H9 (cell line): Measurements from ENCODE around the gene WNT3. TPM values are rescaled to one million over a fixed set of nuclear protein-coding genes. Genes with fewer than 3 reads are reported as not detected.

ENCODE experiments used
- DNase-seq: peaks from one replicate; pipeline ENCODE4 v3.0.0-alpha.2; 2017
- H2AFZ ChIP-seq: one replicate; pipeline ENCODE4 v1.6.1; 2013; ENCODE audit warnings: mild to moderate bottlenecking, low read length, control low read depth, moderate library complexity
- H2AK5ac ChIP-seq: 2 replicates; pipeline ENCODE4 v1.6.1; 2013; ENCODE audit warnings: low read length, control low read depth, mixed read lengths; ENCODE audit not compliant: insufficient read length
- H2BK120ac ChIP-seq: one replicate; pipeline ENCODE4 v1.6.1; 2013; ENCODE audit warnings: low read depth, mild to moderate bottlenecking, low read length, control low read depth, inconsistent platforms; ENCODE audit not compliant: poor library complexity, severe bottlenecking
- H2BK12ac ChIP-seq: 2 replicates; pipeline ENCODE4 v1.6.1; 2013; ENCODE audit warnings: low read length, control low read depth, mixed read lengths, low read depth; ENCODE audit not compliant: insufficient read length
- H2BK15ac ChIP-seq: 2 replicates; pipeline ENCODE4 v1.6.1; 2013; ENCODE audit warnings: low read depth, low read length, control low read depth
- H2BK20ac ChIP-seq: one replicate; pipeline ENCODE4 v1.6.1; 2013; ENCODE audit warnings: low read depth, mild to moderate bottlenecking, low read length, control low read depth, inconsistent platforms; ENCODE audit not compliant: poor library complexity, severe bottlenecking
- H2BK5ac ChIP-seq: 2 replicates; pipeline ENCODE4 v1.6.1; 2013; ENCODE audit warnings: low read length, control low read depth, mixed read lengths; ENCODE audit not compliant: insufficient read length
- H3K14ac ChIP-seq: 2 replicates; pipeline ENCODE4 v1.6.1; 2013; ENCODE audit warnings: low read length, control low read depth; ENCODE audit not compliant: insufficient read depth
- H3K18ac ChIP-seq: 2 replicates; pipeline ENCODE4 v1.6.1; 2013; ENCODE audit warnings: low read depth, mild to moderate bottlenecking, mixed read lengths, low read length, control low read depth; ENCODE audit not compliant: insufficient read length
- H3K23ac ChIP-seq: 2 replicates; pipeline ENCODE4 v1.6.1; 2013; ENCODE audit warnings: low read length, control low read depth, mixed read lengths, low read depth; ENCODE audit not compliant: insufficient read length
- H3K23me2 ChIP-seq: 2 replicates; pipeline ENCODE4 v1.6.1; 2013; ENCODE audit warnings: low read depth, mild to moderate bottlenecking, mixed read lengths, low read length, control low read depth; ENCODE audit not compliant: insufficient read length, poor library complexity, severe bottlenecking
- H3K27ac ChIP-seq: 2 replicates; pipeline ENCODE4 v1.5.1; 2013; ENCODE audit warnings: low read length, control low read depth, mixed read lengths, low read depth; ENCODE audit not compliant: insufficient read length
- H3K27me3 ChIP-seq: 2 replicates; pipeline ENCODE4 v1.6.1; 2013; ENCODE audit warnings: low read length, control low read depth, inconsistent platforms; ENCODE audit not compliant: insufficient read depth
- H3K4ac ChIP-seq: 2 replicates; pipeline ENCODE4 v1.6.1; 2013; ENCODE audit warnings: low read depth, mild to moderate bottlenecking, control low read depth, inconsistent platforms, low read length, moderate library complexity
- H3K4me1 ChIP-seq: 2 replicates; pipeline ENCODE4 v1.6.1; 2013; ENCODE audit warnings: low read length, control low read depth, inconsistent platforms; ENCODE audit not compliant: insufficient read depth
- H3K4me2 ChIP-seq: 2 replicates; pipeline ENCODE4 v1.6.1; 2013; ENCODE audit warnings: low read length, control low read depth, mixed read lengths; ENCODE audit not compliant: insufficient read length, insufficient read depth
- H3K56ac ChIP-seq: 2 replicates; pipeline ENCODE4 v1.6.1; 2013; ENCODE audit warnings: low read depth, mild to moderate bottlenecking, mixed read lengths, low read length, control low read depth; ENCODE audit not compliant: insufficient read length
- H3K79me1 ChIP-seq: 2 replicates; pipeline ENCODE4 v1.6.1; 2013; ENCODE audit warnings: low read depth, mild to moderate bottlenecking, moderate library complexity, low read length, control low read depth, inconsistent platforms; ENCODE audit not compliant: insufficient read depth, poor library complexity, severe bottlenecking
- H3K79me2 ChIP-seq: 2 replicates; pipeline ENCODE4 v1.6.1; 2013; ENCODE audit warnings: low read length, control low read depth, inconsistent platforms; ENCODE audit not compliant: insufficient read depth
- H3K9ac ChIP-seq: 2 replicates; pipeline ENCODE4 v1.6.1; 2013; ENCODE audit warnings: low read length, control low read depth, mixed read lengths; ENCODE audit not compliant: insufficient read length; ENCODE audit errors: extremely low read depth
- H3K9me3 ChIP-seq: one replicate; pipeline ENCODE4 v1.6.1; 2013; ENCODE audit warnings: low read depth, low read length, inconsistent platforms; ENCODE audit not compliant: control insufficient read depth
- H3T11ph ChIP-seq: one replicate; pipeline ENCODE4 v1.6.1; 2013; ENCODE audit warnings: mild to moderate bottlenecking, low read length, control low read depth, inconsistent platforms
- H4K20me1 ChIP-seq: one replicate; pipeline ENCODE4 v1.6.1; 2013; ENCODE audit not compliant: control insufficient read depth, insufficient read length, insufficient read depth
- H4K5ac ChIP-seq: 2 replicates; pipeline ENCODE4 v1.6.1; 2013; ENCODE audit warnings: low read depth, mild to moderate bottlenecking, mixed read lengths, low read length, control low read depth; ENCODE audit not compliant: insufficient read length
- H4K8ac ChIP-seq: replicated peaks from 2 replicates; pipeline ENCODE4 v1.6.1; 2013; ENCODE audit warnings: low read length, control low read depth, mixed read lengths, low read depth; ENCODE audit not compliant: insufficient read length
- H4K91ac ChIP-seq: 2 replicates; pipeline ENCODE4 v1.6.1; 2013; ENCODE audit warnings: low read depth, mild to moderate bottlenecking, moderate library complexity, mixed read lengths, low read length, control low read depth; ENCODE audit not compliant: insufficient read length
- H3K27ac Mint-ChIP-seq, 3 experiments: 2 replicates in 2 of 3; 3 replicates in 1 of 3; pipeline ENCODE4 v1.8.0; 2020 to 2021; ENCODE audit warnings: mixed read lengths in 3 of 3, mild to moderate bottlenecking in 1 of 3, moderate library complexity in 1 of 3
- H3K27me3 Mint-ChIP-seq: 2 replicates; pipeline ENCODE4 v1.8.0; 2021; ENCODE audit warnings: low read depth, mild to moderate bottlenecking, moderate library complexity, mixed read lengths
- H3K36me3 Mint-ChIP-seq, 3 experiments: 2 replicates in 2 of 3; 3 replicates in 1 of 3; pipeline ENCODE4 v1.8.0; 2020 to 2021; ENCODE audit warnings: low read depth in 3 of 3, mixed read lengths in 3 of 3; ENCODE audit not compliant: insufficient read depth in 1 of 3
- H3K4me1 Mint-ChIP-seq, 2 experiments: 2 replicates each; pipeline ENCODE4 v1.8.0; 2020; ENCODE audit warnings: mixed read lengths in 2 of 2
- H3K4me3 Mint-ChIP-seq, 2 experiments: 2 replicates in 1 of 2; 3 replicates in 1 of 2; pipeline ENCODE4 v1.8.0; 2020 to 2021; ENCODE audit warnings: mild to moderate bottlenecking in 2 of 2, mixed read lengths in 2 of 2, moderate library complexity in 1 of 2
- H3K9me3 Mint-ChIP-seq, 2 experiments: 2 replicates in 1 of 2; 3 replicates in 1 of 2; pipeline ENCODE4 v1.8.0; 2020; ENCODE audit warnings: mild to moderate bottlenecking in 2 of 2, mixed read lengths in 2 of 2, moderate library complexity in 1 of 2
- WGBS: extraction: QIAGEN DNeasy Blood & Tissue Kit; methylation state at CpG from one replicate; pipeline ENCODE4 v1.1.7; 2013; ENCODE audit warnings: missing lambda C conversion rate, low lambda C conversion rate, mixed read lengths; ENCODE audit not compliant: insufficient read length; ENCODE audit errors: extremely low coverage; 5-methylcytosine and 5-hydroxymethylcytosine counted together
- total RNA-seq: library from RNA; stranded (reverse); gene quantifications from 2 replicates; pipeline ENCODE4 v1.2.1, GENCODE V29; 2021
- TF ChIP-seq, protein P1 (sequence below): fragments of 200-600 bp; sonication (generic); conservative IDR thresholded peaks from 3 replicates; pipeline ENCODE4 v1.8.0; 2021; ENCODE audit warnings: antibody characterized with exemption, mild to moderate bottlenecking

The WNT3 gene
- total RNA-seq, 1 experiment from 2014 or later, result 22.4 TPM

- no CpG with 5 or more reads among the region's 22 CpGs for WGBS
- Histone ChIP-seq H2BK120ac (no peak overlapping the region), H3K4me1 (peaks cover 11% of the 10 kb centered on the region; the same call in 1 of the 2 replicates), H3T11ph (no peak overlapping the region), H2AFZ (no peak overlapping the region), H3K27me3 (peaks cover 39% of the 10 kb centered on the region), H3K79me2 (no peaks in the 10 kb centered on the region), H4K91ac (no peak overlapping the region), H3K4ac (no peak overlapping the region), H3K18ac (no peak overlapping the region), H3K56ac (no peak overlapping the region), H4K20me1 (no peaks in the 10 kb centered on the region), H3K23me2 (peaks cover 31% of the 10 kb centered on the region), H3K4me2 (peak overlapping the region; percentile 22), H2BK5ac (no peak overlapping the region), H3K9ac (no peak overlapping the region), H3K9me3 (no peaks in the 10 kb centered on the region), H4K5ac (no peak overlapping the region), H2BK20ac (no peak overlapping the region), H3K14ac (no peak overlapping the region), H2BK15ac (no peak overlapping the region), H4K8ac (no peak overlapping the region), H2BK12ac (no peak overlapping the region), H3K79me1 (no peaks in the 10 kb centered on the region), H3K27ac (no peak overlapping the region), H3K23ac (no peak overlapping the region), H2AK5ac (no peak overlapping the region)
- H3K9me3 Mint-ChIP-seq, result no peaks in the 10 kb centered on the region; a peak in 2 of 5 replicates
- peak overlapping the region; percentile 73 to 81 for H3K4me3 Mint-ChIP-seq
- H3K4me1 Mint-ChIP-seq, result peaks cover 71 to 74% of the 10 kb centered on the region in 2 experiments
- peak overlapping the region in 1 of 3 experiments; percentile 21; a peak in 1 of 7 replicates for H3K27ac Mint-ChIP-seq
- no peaks in the 10 kb centered on the region; a peak in 1 of 7 replicates for H3K36me3 Mint-ChIP-seq
- peaks cover 72% of the 10 kb centered on the region for H3K27me3 Mint-ChIP-seq
- peak; percentile 43 for DNase-seq
- TF ChIP-seq, protein P1, sequence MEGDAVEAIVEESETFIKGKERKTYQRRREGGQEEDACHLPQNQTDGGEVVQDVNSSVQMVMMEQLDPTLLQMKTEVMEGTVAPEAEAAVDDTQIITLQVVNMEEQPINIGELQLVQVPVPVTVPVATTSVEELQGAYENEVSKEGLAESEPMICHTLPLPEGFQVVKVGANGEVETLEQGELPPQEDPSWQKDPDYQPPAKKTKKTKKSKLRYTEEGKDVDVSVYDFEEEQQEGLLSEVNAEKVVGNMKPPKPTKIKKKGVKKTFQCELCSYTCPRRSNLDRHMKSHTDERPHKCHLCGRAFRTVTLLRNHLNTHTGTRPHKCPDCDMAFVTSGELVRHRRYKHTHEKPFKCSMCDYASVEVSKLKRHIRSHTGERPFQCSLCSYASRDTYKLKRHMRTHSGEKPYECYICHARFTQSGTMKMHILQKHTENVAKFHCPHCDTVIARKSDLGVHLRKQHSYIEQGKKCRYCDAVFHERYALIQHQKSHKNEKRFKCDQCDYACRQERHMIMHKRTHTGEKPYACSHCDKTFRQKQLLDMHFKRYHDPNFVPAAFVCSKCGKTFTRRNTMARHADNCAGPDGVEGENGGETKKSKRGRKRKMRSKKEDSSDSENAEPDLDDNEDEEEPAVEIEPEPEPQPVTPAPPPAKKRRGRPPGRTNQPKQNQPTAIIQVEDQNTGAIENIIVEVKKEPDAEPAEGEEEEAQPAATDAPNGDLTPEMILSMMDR, result no peak
These were observed 1.2 kb downstream of the WNT3 start for GRCh38 chr17:46817151-46817900.
